ENCODE measurements around the gene ELAPOR1.
"Not testable (repeated sequence)": the region's sequence is repeated elsewhere in the genome, so short reads cannot be mapped to it uniquely, and the experiment has no call there.

Gene ELAPOR1

GRCh38 chr1:109135940-109136339 lies 22.0 kb downstream of the ELAPOR1 start:
- Histone ChIP-seq H3K27me3 (replicated peaks; ENCODE audit: control insufficient read depth, insufficient read depth, low read length, poor library complexity, severe bottlenecking) (no peaks in the 10 kb centered on the region), H3K4me1 (ENCODE audit: control insufficient read depth, insufficient read depth, low read length, poor library complexity, severe bottlenecking) (no peaks in the 10 kb centered on the region), H3K4me3 (ENCODE audit: insufficient read depth, low read depth, low read length, poor library complexity, severe bottlenecking) (no peak overlapping the region), H3K27ac (ENCODE audit: insufficient read depth, low read length, poor library complexity, severe bottlenecking) (no peak overlapping the region), H3K9me3 (ENCODE audit: control insufficient read depth, low read length) (no peaks in the 10 kb centered on the region), H3K36me3 (ENCODE audit: control insufficient read depth, insufficient read depth, low read length) (no peaks in the 10 kb centered on the region)
- DNase-seq: no peak

- H3K9me3 ChIP-seq (ENCODE audit: control insufficient read depth, low read length): no peaks in the 10 kb centered on the region
- no peaks in the 10 kb centered on the region for H3K4me1 ChIP-seq (ENCODE audit: control insufficient read depth, insufficient read depth, low read length, poor library complexity, severe bottlenecking)
- no peak overlapping the region for H3K4me3 ChIP-seq (ENCODE audit: insufficient read depth, low read depth, low read length, poor library complexity, severe bottlenecking)
- H3K27me3 ChIP-seq (replicated peaks; ENCODE audit: control insufficient read depth, insufficient read depth, low read length, poor library complexity, severe bottlenecking): no peaks in the 10 kb centered on the region
- no peaks in the 10 kb centered on the region for H3K36me3 ChIP-seq (ENCODE audit: control insufficient read depth, insufficient read depth, low read length)
- DNase-seq: no peak
- H3K27ac ChIP-seq (ENCODE audit: insufficient read depth, low read length, poor library complexity, severe bottlenecking): no peak overlapping the region
Measured at GRCh38 chr1:109136766-109137165, 22.9 kb downstream of the ELAPOR1 start.

DNA sequence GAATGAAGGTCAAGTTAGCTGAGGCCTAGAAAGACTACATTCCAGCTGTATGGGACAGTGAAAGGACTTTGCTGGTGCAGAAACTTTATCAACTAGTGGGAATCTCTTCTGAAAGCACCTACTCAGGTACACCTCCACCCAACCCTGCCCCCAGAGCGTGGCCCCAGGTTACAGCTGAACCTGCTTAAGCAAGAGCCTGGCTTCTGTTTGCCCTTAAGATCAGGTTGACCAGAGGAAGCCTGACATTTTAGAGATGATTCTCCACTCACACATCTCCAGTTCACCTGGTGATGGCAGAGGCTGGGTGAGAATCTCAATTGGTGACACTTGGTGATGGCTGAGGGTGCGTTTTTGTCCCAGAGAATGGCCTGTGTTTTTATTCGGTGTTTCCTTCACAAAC lies 24.0 kb downstream of the ELAPOR1 start:
- Histone ChIP-seq H3K36me3 (ENCODE audit: control insufficient read depth, insufficient read depth, low read length) (no peaks in the 10 kb centered on the region), H3K4me3 (ENCODE audit: insufficient read depth, low read depth, low read length, poor library complexity, severe bottlenecking) (no peak overlapping the region), H3K27ac (ENCODE audit: insufficient read depth, low read length, poor library complexity, severe bottlenecking) (no peak overlapping the region), H3K4me1 (ENCODE audit: control insufficient read depth, insufficient read depth, low read length, poor library complexity, severe bottlenecking) (no peaks in the 10 kb centered on the region), H3K9me3 (ENCODE audit: control insufficient read depth, low read length) (no peaks in the 10 kb centered on the region), H3K27me3 (replicated peaks; ENCODE audit: control insufficient read depth, insufficient read depth, low read length, poor library complexity, severe bottlenecking) (no peaks in the 10 kb centered on the region)
- no peak for DNase-seq

DNA sequence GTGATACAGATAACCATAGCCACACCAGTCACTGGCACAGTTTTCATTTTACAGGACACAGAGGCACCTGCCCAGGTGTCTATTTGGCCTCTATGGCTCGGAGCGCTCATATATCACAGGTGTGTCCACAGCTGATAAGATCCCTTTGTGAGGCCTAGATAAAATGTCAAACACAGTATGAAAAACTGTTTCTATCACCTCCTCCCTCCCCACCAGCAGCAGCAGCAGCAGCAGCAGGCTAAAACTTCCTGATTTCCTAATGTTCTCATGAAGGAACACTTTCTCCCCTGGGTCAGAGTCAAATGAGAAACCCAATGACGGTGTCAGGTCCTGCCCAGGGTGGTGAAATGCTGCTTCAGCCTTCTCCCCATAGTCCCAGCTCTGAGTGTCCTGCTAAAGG lies 24.4 kb downstream of the ELAPOR1 start:
- Histone ChIP-seq H3K4me3 (ENCODE audit: insufficient read depth, low read depth, low read length, poor library complexity, severe bottlenecking) (no peak overlapping the region), H3K27me3 (replicated peaks; ENCODE audit: control insufficient read depth, insufficient read depth, low read length, poor library complexity, severe bottlenecking) (no peaks in the 10 kb centered on the region), H3K4me1 (ENCODE audit: control insufficient read depth, insufficient read depth, low read length, poor library complexity, severe bottlenecking) (no peaks in the 10 kb centered on the region), H3K36me3 (ENCODE audit: control insufficient read depth, insufficient read depth, low read length) (no peaks in the 10 kb centered on the region), H3K9me3 (ENCODE audit: control insufficient read depth, low read length) (no peaks in the 10 kb centered on the region), H3K27ac (ENCODE audit: insufficient read depth, low read length, poor library complexity, severe bottlenecking) (no peak overlapping the region)
- DNase-seq: no peak

GRCh38 chr1:109140392-109140791 lies 26.5 kb downstream of the ELAPOR1 start:
- Histone ChIP-seq H3K4me3 (ENCODE audit: insufficient read depth, low read depth, low read length, poor library complexity, severe bottlenecking) (no peak overlapping the region), H3K27ac (ENCODE audit: insufficient read depth, low read length, poor library complexity, severe bottlenecking) (no peak overlapping the region), H3K27me3 (replicated peaks; ENCODE audit: control insufficient read depth, insufficient read depth, low read length, poor library complexity, severe bottlenecking) (no peaks in the 10 kb centered on the region), H3K4me1 (ENCODE audit: control insufficient read depth, insufficient read depth, low read length, poor library complexity, severe bottlenecking) (no peaks in the 10 kb centered on the region), H3K9me3 (ENCODE audit: control insufficient read depth, low read length) (no peaks in the 10 kb centered on the region), H3K36me3 (ENCODE audit: control insufficient read depth, insufficient read depth, low read length) (no peaks in the 10 kb centered on the region)
- DNase-seq: no peak

- H3K4me1 ChIP-seq (ENCODE audit: control insufficient read depth, insufficient read depth, low read length, poor library complexity, severe bottlenecking): no peaks in the 10 kb centered on the region
- H3K4me3 ChIP-seq (ENCODE audit: insufficient read depth, low read depth, low read length, poor library complexity, severe bottlenecking): no peak overlapping the region
- no peak overlapping the region for H3K27ac ChIP-seq (ENCODE audit: insufficient read depth, low read length, poor library complexity, severe bottlenecking)
- H3K9me3 ChIP-seq (ENCODE audit: control insufficient read depth, low read length): no peaks in the 10 kb centered on the region
- no peaks in the 10 kb centered on the region for H3K36me3 ChIP-seq (ENCODE audit: control insufficient read depth, insufficient read depth, low read length)
- DNase-seq: no peak
- H3K27me3 ChIP-seq (replicated peaks; ENCODE audit: control insufficient read depth, insufficient read depth, low read length, poor library complexity, severe bottlenecking): no peaks in the 10 kb centered on the region
Measured at GRCh38 chr1:109142260-109142659, 28.3 kb downstream of the ELAPOR1 start.

GRCh38 chr1:109142725-109143124 lies 28.8 kb downstream of the ELAPOR1 start:
- H3K27ac ChIP-seq (ENCODE audit: insufficient read depth, low read length, poor library complexity, severe bottlenecking); H3K4me3 ChIP-seq (ENCODE audit: insufficient read depth, low read depth, low read length, poor library complexity, severe bottlenecking); H3K4me1 ChIP-seq (ENCODE audit: control insufficient read depth, insufficient read depth, low read length, poor library complexity, severe bottlenecking); H3K36me3 ChIP-seq (ENCODE audit: control insufficient read depth, insufficient read depth, low read length); H3K27me3 ChIP-seq (replicated peaks; ENCODE audit: control insufficient read depth, insufficient read depth, low read length, poor library complexity, severe bottlenecking); DNase-seq; H3K9me3 ChIP-seq (ENCODE audit: control insufficient read depth, low read length): not testable (repeated sequence)

- no peak overlapping the region for H3K4me3 ChIP-seq (ENCODE audit: insufficient read depth, low read depth, low read length, poor library complexity, severe bottlenecking)
- H3K4me1 ChIP-seq (ENCODE audit: control insufficient read depth, insufficient read depth, low read length, poor library complexity, severe bottlenecking): no peaks in the 10 kb centered on the region
- H3K27ac ChIP-seq (ENCODE audit: insufficient read depth, low read length, poor library complexity, severe bottlenecking): no peak overlapping the region
- no peaks in the 10 kb centered on the region for H3K9me3 ChIP-seq (ENCODE audit: control insufficient read depth, low read length)
- DNase-seq: no peak
- no peaks in the 10 kb centered on the region for H3K27me3 ChIP-seq (replicated peaks; ENCODE audit: control insufficient read depth, insufficient read depth, low read length, poor library complexity, severe bottlenecking)
- H3K36me3 ChIP-seq (ENCODE audit: control insufficient read depth, insufficient read depth, low read length): no peaks in the 10 kb centered on the region
Measured at GRCh38 chr1:109148987-109149561, 35.2 kb downstream of the ELAPOR1 start.

DNA sequence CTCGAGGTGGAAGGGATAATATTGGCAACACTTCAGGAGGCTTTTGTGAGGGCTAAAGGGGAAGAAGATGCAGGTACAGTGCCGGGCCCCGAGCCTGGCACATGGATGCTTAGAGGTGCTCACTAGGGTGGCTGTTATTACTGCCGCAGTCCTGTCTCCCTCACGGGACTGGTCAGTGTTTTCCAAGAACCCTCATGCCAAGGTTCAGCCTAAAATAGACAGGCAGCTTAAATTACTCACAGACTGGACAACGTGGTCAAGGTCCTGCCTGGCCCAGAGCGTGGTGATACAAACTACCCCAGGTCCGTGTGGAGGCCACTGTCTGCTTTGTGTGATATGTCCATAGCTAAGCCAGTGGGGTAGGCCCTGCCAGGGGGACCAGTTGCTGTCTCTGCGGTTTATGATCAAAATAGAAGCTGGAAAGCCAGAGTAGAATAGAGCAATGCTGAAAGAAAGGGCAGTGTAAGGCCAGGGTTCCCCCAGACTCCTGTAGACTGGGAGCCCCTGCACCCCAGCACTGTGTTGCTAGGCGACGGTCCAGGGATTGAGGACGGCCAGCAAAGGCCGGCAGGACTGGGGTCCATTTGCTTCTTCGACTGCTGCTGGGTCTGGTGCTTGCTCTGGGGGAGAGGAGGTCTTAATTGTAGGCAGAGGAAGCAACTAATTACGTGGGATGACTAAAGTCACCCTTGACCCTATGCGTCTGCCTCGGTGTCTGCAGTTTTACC lies 36.1 kb downstream of the ELAPOR1 start:
- no peaks in the 10 kb centered on the region for H3K36me3 ChIP-seq (ENCODE audit: control insufficient read depth, insufficient read depth, low read length)
- H3K27me3 ChIP-seq (replicated peaks; ENCODE audit: control insufficient read depth, insufficient read depth, low read length, poor library complexity, severe bottlenecking): no peaks in the 10 kb centered on the region

GRCh38 chr1:109151146-109151990 lies 37.5 kb downstream of the ELAPOR1 start:
- Histone ChIP-seq H3K36me3 (ENCODE audit: control insufficient read depth, insufficient read depth, low read length) (no peaks in the 10 kb centered on the region), H3K4me3 (ENCODE audit: insufficient read depth, low read depth, low read length, poor library complexity, severe bottlenecking) (no peak overlapping the region), H3K9me3 (ENCODE audit: control insufficient read depth, low read length) (no peaks in the 10 kb centered on the region), H3K4me1 (ENCODE audit: control insufficient read depth, insufficient read depth, low read length, poor library complexity, severe bottlenecking) (no peaks in the 10 kb centered on the region), H3K27ac (ENCODE audit: insufficient read depth, low read length, poor library complexity, severe bottlenecking) (no peak overlapping the region), H3K27me3 (replicated peaks; ENCODE audit: control insufficient read depth, insufficient read depth, low read length, poor library complexity, severe bottlenecking) (no peaks in the 10 kb centered on the region)
- DNase-seq: no peak

More for the DNA sequence above, 36.1 kb downstream of the ELAPOR1 start:
- H3K4me1 ChIP-seq (ENCODE audit: control insufficient read depth, insufficient read depth, low read length, poor library complexity, severe bottlenecking): no peaks in the 10 kb centered on the region
- no peak overlapping the region for H3K4me3 ChIP-seq (ENCODE audit: insufficient read depth, low read depth, low read length, poor library complexity, severe bottlenecking)
- DNase-seq: no peak
- H3K27ac ChIP-seq (ENCODE audit: insufficient read depth, low read length, poor library complexity, severe bottlenecking): no peak overlapping the region
- H3K9me3 ChIP-seq (ENCODE audit: control insufficient read depth, low read length): no peaks in the 10 kb centered on the region
